ENCODE results near the gene DYRK4.

GRCh38 chr12:4648104-4648500 lies 86.1 kb downstream of the DYRK4 start:
- no peak for TF ChIP-seq CTCF (IDR thresholded peaks at IDR 0.05; ENCODE audit: borderline replicate concordance, extremely low read depth, low read length, poor library complexity, severe bottlenecking)
- TF ChIP-seq EZH2 (IDR thresholded peaks at IDR 0.05; ENCODE audit: borderline replicate concordance, low read depth, low read length, severe bottlenecking) = no peak

Data from DND-41 (cell line).